NCI-H2227 (cell line): Measurements from ENCODE around the gene SF3B1.

ENCODE experiments used
- DNase-seq: peaks from one replicate; lab custom pipeline; 2025; ENCODE audit not compliant: unreplicated experiment; lab: John Stamatoyannopoulos, UW

Gene SF3B1

DNA sequence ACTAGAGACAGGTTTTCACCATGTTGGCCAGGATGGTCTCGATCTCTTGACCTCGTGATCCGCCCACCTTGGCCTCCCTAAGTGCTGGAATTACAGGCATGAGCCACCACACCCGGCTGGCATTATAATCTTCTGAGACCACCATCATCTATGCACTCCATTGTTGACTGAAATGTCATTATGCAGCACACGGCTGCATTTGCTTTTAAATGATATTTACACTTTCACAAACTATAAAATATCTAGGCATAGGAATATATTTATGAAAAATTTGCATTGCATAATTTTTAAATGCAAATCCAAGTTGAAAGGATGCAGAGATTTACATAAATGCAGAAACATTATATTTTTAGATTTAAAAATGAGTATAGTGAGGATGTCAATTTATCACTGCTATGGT, 94.2 kb downstream of the SF3B1 start:
- DNase-seq = no peak
